Endothelial cell of umbilical vein (primary cell): ENCODE data around the gene RAP1GAP2. TPM values are rescaled to one million over a fixed set of nuclear protein-coding genes. Genes with fewer than 3 reads are reported as not detected.

Experiments
- BruUV-seq: library from RNA; stranded (reverse); fragments of 400-500 nt; replicated peaks from 2 replicates; lab custom pipeline; 2021; lab: Mats Ljungman, UMichigan
- CTCF ChIA-PET: fragments of 300-600, 350-600 bp; sonication (Branson Sonifier 250); formaldehyde crosslinking; loops from one replicate; lab custom pipeline; 2021; ENCODE audit warnings: antibody characterized with exemption, inconsistent platforms; lab: Charles Lee
- POLR2A ChIA-PET: fragments of 300-600, 350-600 bp; sonication (Branson Sonifier 250); formaldehyde crosslinking; loops from one replicate; lab custom pipeline; 2021; ENCODE audit warnings: antibody characterized with exemption, inconsistent platforms; lab: Charles Lee
- DNase-seq: peaks from one replicate; pipeline ENCODE4 v3.0.0-alpha.2; 2011; ENCODE audit warnings: low read depth, low spot score
- FAIRE-seq: peaks from 2 replicates; lab custom pipeline; 2011; peaks lifted over from hg19 to GRCh38; lab: Jason Lieb, UNC
- H2AFZ ChIP-seq: 2 replicates; pipeline ENCODE4 v1.6.0; 2012; ENCODE audit warnings: low read depth, low read length, control low read depth, inconsistent platforms
- H3K27ac ChIP-seq: 2 replicates; pipeline ENCODE4 v1.5.1; 2011; ENCODE audit warnings: low read depth, mild to moderate bottlenecking, control low read depth, low read length, moderate library complexity; ENCODE audit not compliant: insufficient read depth
- H3K27me3 ChIP-seq, 2 experiments: 2 replicates each; pipeline versions ENCODE4 v1.6.0 to v1.6.1; 2011; ENCODE audit warnings: low read length in 2 of 2, mixed read lengths in 1 of 2; ENCODE audit not compliant: control insufficient read depth in 2 of 2, insufficient read depth in 2 of 2
- H3K36me3 ChIP-seq, 2 experiments: 2 replicates in 1 of 2; 3 replicates in 1 of 2; pipeline ENCODE4 v1.5.1; 2011; ENCODE audit warnings: low read length in 2 of 2, mild to moderate bottlenecking in 1 of 2, moderate library complexity in 1 of 2; ENCODE audit not compliant: control insufficient read depth in 2 of 2, insufficient read depth in 2 of 2; ENCODE audit errors: extremely low read depth in 1 of 2
- H3K4me1 ChIP-seq: 3 replicates; pipeline ENCODE4 v1.5.1; 2011; ENCODE audit warnings: mild to moderate bottlenecking, low read length; ENCODE audit not compliant: control insufficient read depth, insufficient read depth; ENCODE audit errors: extremely low read depth
- H3K4me2 ChIP-seq: 2 replicates; pipeline ENCODE4 v1.6.1; 2011; ENCODE audit warnings: low read length, control low read depth, mixed read lengths; ENCODE audit not compliant: insufficient read depth
- H3K4me3 ChIP-seq, 3 experiments: fragments of 200-600 bp in 1 of 3; sonication (generic), shearing (Covaris generic) in 1 of 3; replicated peaks in 1 of 3; 2 replicates each; pipeline ENCODE4 v1.5.1; 2011 to 2016; ENCODE audit warnings: control low read depth in 3 of 3, low read length in 3 of 3, mild to moderate bottlenecking in 2 of 3, inconsistent platforms in 1 of 3, low read depth in 1 of 3, moderate library complexity in 1 of 3; ENCODE audit not compliant: insufficient read depth in 1 of 3
- H3K79me2 ChIP-seq: 2 replicates; pipeline ENCODE4 v1.6.0; 2012; ENCODE audit warnings: low read length, inconsistent platforms; ENCODE audit not compliant: control insufficient read depth, insufficient read depth
- H3K9ac ChIP-seq: replicated peaks from 2 replicates; pipeline ENCODE3; 2011; ENCODE audit warnings: low read length, control low read depth; ENCODE audit not compliant: insufficient read depth; ENCODE audit errors: extremely low read depth
- H3K9me1 ChIP-seq: replicated peaks from 3 replicates; pipeline ENCODE4 v1.6.0; 2011; ENCODE audit warnings: mild to moderate bottlenecking, low read length; ENCODE audit not compliant: control insufficient read depth, insufficient read depth; ENCODE audit errors: extremely low read depth
- H3K9me3 ChIP-seq: replicated peaks from 2 replicates; pipeline ENCODE4 v1.5.1; 2012; ENCODE audit warnings: low read length, inconsistent platforms; ENCODE audit not compliant: control insufficient read depth, insufficient read depth
- H4K20me1 ChIP-seq: replicated peaks from 2 replicates; pipeline ENCODE3; 2011; ENCODE audit warnings: mild to moderate bottlenecking, low read length; ENCODE audit not compliant: control insufficient read depth, insufficient read depth; ENCODE audit errors: extremely low read depth
- EZH2 ChIP-seq: IDR thresholded peaks from 2 replicates; pipeline ENCODE4 v1.6.1; 2012; ENCODE audit warnings: borderline replicate concordance, low read depth, mild to moderate bottlenecking, moderate library complexity, low read length, inconsistent platforms; ENCODE audit not compliant: severe bottlenecking
- FOS ChIP-seq: IDR thresholded peaks from 2 replicates; pipeline ENCODE4 v1.6.1; 2011; ENCODE audit warnings: mild to moderate bottlenecking, low read length, moderate library complexity, borderline replicate concordance; ENCODE audit not compliant: insufficient read depth
- GATA2 ChIP-seq: IDR thresholded peaks from 2 replicates; pipeline ENCODE4 v1.7.0; 2011; ENCODE audit warnings: low read depth, mild to moderate bottlenecking, moderate library complexity, mixed read lengths, low read length; ENCODE audit not compliant: insufficient read length, insufficient read depth
- JUN ChIP-seq: IDR thresholded peaks from 2 replicates; pipeline ENCODE4 v1.6.1; 2011; ENCODE audit warnings: borderline replicate concordance, low read depth; ENCODE audit not compliant: insufficient read length, insufficient read depth
- MAX ChIP-seq: IDR thresholded peaks from 2 replicates; pipeline ENCODE4 v1.6.1; 2011; ENCODE audit not compliant: insufficient read depth, insufficient read length
- MYC ChIP-seq: IDR thresholded peaks from one replicate; pipeline ENCODE4 v1.6.1; 2011; ENCODE audit warnings: mild to moderate bottlenecking, low read depth, low read length
- POLR2A ChIP-seq: IDR thresholded peaks from 2 replicates; pipeline ENCODE4 v1.6.1; 2012; ENCODE audit warnings: low read depth, mild to moderate bottlenecking, control low read depth, low read length
- POLR2AphosphoS5 ChIP-seq: IDR thresholded peaks from 2 replicates; pipeline ENCODE4 v1.6.1; 2012; ENCODE audit warnings: low read depth, mild to moderate bottlenecking, control low read depth, low read length, moderate library complexity; ENCODE audit not compliant: insufficient read depth
- dilution Hi-C: fragments of 300-500 bp; cut with MboI; formaldehyde crosslinking; loops from one replicate; pipeline ENCODE4 v1.15.0; 2019; ENCODE audit warnings: low sequenced_read_pairs; ENCODE audit not compliant: extremely low pct_ligation_motif_present
- intact Hi-C: fragments of 100-400 bp; cut with micrococcal nuclease; formaldehyde crosslinking; loops from one replicate; pipeline ENCODE4 v1.10.0; 2022
- polyA plus RNA-seq, 4 experiments: library from polyadenylated mRNA; depleted of rRNA in 3 of 4; stranded (reverse) in 3 of 4; unstranded in 1 of 4; fragments of >200 nt; gene quantifications; 2 replicates each; pipeline versions ENCODE4 v1.2.1 to v1.2.3, GENCODE V29; 2011 to 2012; ENCODE audit warnings: missing spikeins in 1 of 4
- total RNA-seq: library from RNA; stranded (reverse); gene quantifications from 2 replicates; pipeline ENCODE4 v1.2.3, GENCODE V29; 2021
- TF ChIP-seq, protein P1 (sequence below), 2 donors: IDR thresholded peaks; 1 replicate in 1 of 2; 2 replicates in 1 of 2; pipeline ENCODE4 v1.5.1; 2011; ENCODE audit warnings: low read length in 2 of 2, mild to moderate bottlenecking in 2 of 2, moderate library complexity in 2 of 2, control low read depth in 1 of 2, inconsistent platforms in 1 of 2, low read depth in 1 of 2; ENCODE audit not compliant: insufficient read depth in 1 of 2; ENCODE audit errors: extremely low read depth in 1 of 2

Gene RAP1GAP2
- total and polyA plus RNA-seq, 2 donors (not counting 3 experiments of a cell fraction or from before 2014, with no cell fraction given): 1.4 to 3.6 TPM

GRCh38 chr17:2799653-2800052 is 3.4 kb downstream of the RAP1GAP2 start:
- no peak for FAIRE-seq
- Histone ChIP-seq H3K9ac (no peak overlapping the region), H3K9me1 (no peaks in the 10 kb centered on the region), H3K79me2 (no peaks in the 10 kb centered on the region), H3K4me2 (no peak overlapping the region), H3K9me3 (no peaks in the 10 kb centered on the region), H2AFZ (no peak overlapping the region), H4K20me1 (no peaks in the 10 kb centered on the region), H3K27me3 (peaks cover 0 to 2% of the 10 kb centered on the region in 2 experiments), H3K4me1 (no peaks in the 10 kb centered on the region), H3K36me3 (no peaks in the 10 kb centered on the region), H3K4me3 (no peak overlapping the region), H3K27ac (no peak overlapping the region)
- no peak for DNase-seq
- dilution Hi-C loops (no loop called here), intact Hi-C loops (no loop called here)
- CTCF ChIA-PET: no interaction called here
- no TSS peak for BruUV-seq
- POLR2A ChIA-PET: no interaction called here
- TF ChIP-seq JUN: no peak
- TF ChIP-seq MYC: no peak
- TF ChIP-seq POLR2A: no peak
- TF ChIP-seq POLR2AphosphoS5: no peak
- TF ChIP-seq GATA2: no peak
- TF ChIP-seq FOS: no peak
- no peak for TF ChIP-seq MAX
- TF ChIP-seq, protein P1, sequence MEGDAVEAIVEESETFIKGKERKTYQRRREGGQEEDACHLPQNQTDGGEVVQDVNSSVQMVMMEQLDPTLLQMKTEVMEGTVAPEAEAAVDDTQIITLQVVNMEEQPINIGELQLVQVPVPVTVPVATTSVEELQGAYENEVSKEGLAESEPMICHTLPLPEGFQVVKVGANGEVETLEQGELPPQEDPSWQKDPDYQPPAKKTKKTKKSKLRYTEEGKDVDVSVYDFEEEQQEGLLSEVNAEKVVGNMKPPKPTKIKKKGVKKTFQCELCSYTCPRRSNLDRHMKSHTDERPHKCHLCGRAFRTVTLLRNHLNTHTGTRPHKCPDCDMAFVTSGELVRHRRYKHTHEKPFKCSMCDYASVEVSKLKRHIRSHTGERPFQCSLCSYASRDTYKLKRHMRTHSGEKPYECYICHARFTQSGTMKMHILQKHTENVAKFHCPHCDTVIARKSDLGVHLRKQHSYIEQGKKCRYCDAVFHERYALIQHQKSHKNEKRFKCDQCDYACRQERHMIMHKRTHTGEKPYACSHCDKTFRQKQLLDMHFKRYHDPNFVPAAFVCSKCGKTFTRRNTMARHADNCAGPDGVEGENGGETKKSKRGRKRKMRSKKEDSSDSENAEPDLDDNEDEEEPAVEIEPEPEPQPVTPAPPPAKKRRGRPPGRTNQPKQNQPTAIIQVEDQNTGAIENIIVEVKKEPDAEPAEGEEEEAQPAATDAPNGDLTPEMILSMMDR (IDR thresholded peaks at IDR 0.05; ENCODE audit: extremely low read depth in 1 of 2, insufficient read depth in 1 of 2, low read depth in 1 of 2, low read length in 2 of 2): no peak
- TF ChIP-seq EZH2: no peak
